CD8-positive, alpha-beta memory T cell (primary cell): ENCODE results near the gene IFIT5. TPM values are rescaled to one million over a fixed set of nuclear protein-coding genes. Genes with fewer than 3 reads are reported as not detected.
A peak's percentile ranks its signal among the peaks of the same experiment; 100 is the strongest.
"Not testable (repeated sequence)": the region's sequence is repeated elsewhere in the genome, so short reads cannot be mapped to it uniquely, and the experiment has no call there.

Source experiments
- CTCF ChIA-PET: fragments of 350-600 bp; sonication (Branson Sonifier 250); formaldehyde crosslinking; loops from one replicate; lab custom pipeline; 2021; ENCODE audit warnings: antibody characterized with exemption; lab: Charles Lee
- POLR2A ChIA-PET: fragments of 350-600 bp; sonication (Branson Sonifier 250); formaldehyde crosslinking; loops from one replicate; lab custom pipeline; 2021; ENCODE audit warnings: antibody characterized with exemption; lab: Charles Lee
- DNase-seq, 5 donors: peaks; one replicate each; pipeline versions ENCODE4 v3.0.0 to v3.0.0-alpha.2; 2020 to 2022; ENCODE audit warnings: mixed read lengths in 1 of 5
- H3K27ac ChIP-seq: one replicate; pipeline ENCODE4 v1.7.0; 2013; ENCODE audit warnings: low read depth, mild to moderate bottlenecking, low read length, moderate library complexity
- H3K27me3 ChIP-seq: 2 replicates; pipeline ENCODE4 v1.7.0; 2013; ENCODE audit warnings: low read length, mild to moderate bottlenecking; ENCODE audit not compliant: insufficient read depth, poor library complexity, severe bottlenecking
- H3K36me3 ChIP-seq: 2 replicates; pipeline ENCODE4 v1.7.0; 2013; ENCODE audit warnings: mild to moderate bottlenecking, low read length, moderate library complexity; ENCODE audit not compliant: insufficient read depth
- H3K4me1 ChIP-seq: 2 replicates; pipeline ENCODE4 v1.7.0; 2013; ENCODE audit warnings: mild to moderate bottlenecking, low read length, moderate library complexity; ENCODE audit not compliant: insufficient read depth
- H3K4me3 ChIP-seq: 2 replicates; pipeline ENCODE4 v1.7.0; 2013; ENCODE audit warnings: mild to moderate bottlenecking, low read length
- H3K9me3 ChIP-seq: 2 replicates; pipeline ENCODE4 v1.7.0; 2013; ENCODE audit warnings: mild to moderate bottlenecking, low read length
- H3K27ac Mint-ChIP-seq, 8 donors: one replicate each; pipeline ENCODE4 v1.8.0; 2020 to 2021; ENCODE audit warnings: mixed read lengths in 8 of 8, mild to moderate bottlenecking in 6 of 8, inconsistent platforms in 3 of 8, moderate library complexity in 3 of 8
- H3K27me3 Mint-ChIP-seq, 2 donors: one replicate each; pipeline ENCODE4 v1.8.0; 2020 to 2021; ENCODE audit warnings: mixed read lengths in 2 of 2, mild to moderate bottlenecking in 1 of 2, moderate library complexity in 1 of 2
- H3K36me3 Mint-ChIP-seq, 3 donors: one replicate each; pipeline ENCODE4 v1.8.0; 2020 to 2021; ENCODE audit warnings: mixed read lengths in 3 of 3, inconsistent platforms in 1 of 3, mild to moderate bottlenecking in 1 of 3
- H3K4me1 Mint-ChIP-seq, 3 donors: one replicate each; pipeline ENCODE4 v1.8.0; 2020 to 2021; ENCODE audit warnings: mixed read lengths in 3 of 3, inconsistent platforms in 1 of 3, mild to moderate bottlenecking in 1 of 3
- H3K4me3 Mint-ChIP-seq, 7 donors: one replicate each; pipeline ENCODE4 v1.8.0; 2020 to 2021; ENCODE audit warnings: mixed read lengths in 7 of 7, mild to moderate bottlenecking in 6 of 7, moderate library complexity in 4 of 7, inconsistent platforms in 2 of 7
- H3K9me3 Mint-ChIP-seq, 5 donors: one replicate each; pipeline ENCODE4 v1.8.0; 2020 to 2022; ENCODE audit warnings: mixed read lengths in 5 of 5, mild to moderate bottlenecking in 3 of 5, moderate library complexity in 2 of 5, inconsistent platforms in 1 of 5
- polyA plus RNA-seq: library from polyadenylated mRNA; unstranded; fragments of 300-500 nt; fragmentation: Illumina TruSeq; gene quantifications from one replicate; pipeline ENCODE4 v1.2.3, GENCODE V29; 2021
- total RNA-seq, 2 experiments: library from RNA; stranded (reverse); gene quantifications; one replicate each; pipeline ENCODE4 v1.2.3, GENCODE V29; 2021

IFIT5 gene
- total and polyA plus RNA-seq, 3 experiments from 2014 or later, result 6.2 to 7.9 (median 6.5) TPM

DNA sequence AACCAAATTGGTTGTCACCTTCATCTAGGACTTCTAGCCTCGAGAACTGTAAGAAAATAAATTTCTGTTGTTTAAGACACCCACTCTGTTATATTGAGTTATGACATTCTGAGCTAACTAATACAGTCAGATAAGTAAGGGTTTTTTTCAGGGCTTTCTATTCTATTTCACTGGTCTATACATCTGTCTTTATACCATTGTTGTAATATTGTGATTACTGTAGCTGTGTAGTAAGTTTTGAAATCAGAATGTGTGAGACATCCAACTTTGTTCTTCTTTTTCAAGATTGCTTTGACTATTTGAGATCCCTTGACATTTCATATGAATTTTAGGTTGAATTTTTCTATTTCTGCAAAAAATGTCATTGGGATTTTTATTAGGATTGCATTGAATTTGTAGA is 14.4 kb upstream of the IFIT5 start:
- H3K4me3 ChIP-seq, result no peak overlapping the region
- no peak for DNase-seq
- no peaks in the 10 kb centered on the region for H3K9me3 ChIP-seq
- H3K27ac Mint-ChIP-seq, result no peak overlapping the region
- ChIA-PET CTCF (interaction anchor here (0.6 kb wide), 1 partner anchor 31 kb away, joined by 3 read pairs; no protein-coding TSS in a partner anchor), POLR2A (no interaction called here)
- no peaks in the 10 kb centered on the region for H3K9me3 Mint-ChIP-seq
- peaks cover 3% of the 10 kb centered on the region for H3K36me3 ChIP-seq
- H3K36me3 Mint-ChIP-seq, result peaks cover 8 to 17% (median 11%) of the 10 kb centered on the region in 3 donors
- H3K27me3 Mint-ChIP-seq, result peaks cover 0 to 2% of the 10 kb centered on the region in 2 donors
- H3K27me3 ChIP-seq, result no peaks in the 10 kb centered on the region
- H3K27ac ChIP-seq, result no peak overlapping the region
- H3K4me3 Mint-ChIP-seq, result no peak overlapping the region
- peaks cover 9 to 21% (median 10%) of the 10 kb centered on the region in 3 donors for H3K4me1 Mint-ChIP-seq
- H3K4me1 ChIP-seq, result peaks cover 7% of the 10 kb centered on the region

DNA sequence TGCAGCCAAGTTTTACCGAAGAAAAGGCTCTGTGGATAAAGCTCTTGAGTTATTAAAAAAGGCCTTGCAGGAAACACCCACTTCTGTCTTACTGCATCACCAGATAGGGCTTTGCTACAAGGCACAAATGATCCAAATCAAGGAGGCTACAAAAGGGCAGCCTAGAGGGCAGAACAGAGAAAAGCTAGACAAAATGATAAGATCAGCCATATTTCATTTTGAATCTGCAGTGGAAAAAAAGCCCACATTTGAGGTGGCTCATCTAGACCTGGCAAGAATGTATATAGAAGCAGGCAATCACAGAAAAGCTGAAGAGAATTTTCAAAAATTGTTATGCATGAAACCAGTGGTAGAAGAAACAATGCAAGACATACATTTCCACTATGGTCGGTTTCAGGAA is 11.3 kb upstream of the IFIT5 start:
- CTCF ChIA-PET, result interaction anchor here (1.3 to 1.7 kb wide), 2 partner anchors 9 to 10 kb away, joined by 4 read pairs; no protein-coding TSS in a partner anchor
- H3K36me3 Mint-ChIP-seq, result peaks cover 3 to 17% (median 15%) of the 10 kb centered on the region in 3 donors

DNA sequence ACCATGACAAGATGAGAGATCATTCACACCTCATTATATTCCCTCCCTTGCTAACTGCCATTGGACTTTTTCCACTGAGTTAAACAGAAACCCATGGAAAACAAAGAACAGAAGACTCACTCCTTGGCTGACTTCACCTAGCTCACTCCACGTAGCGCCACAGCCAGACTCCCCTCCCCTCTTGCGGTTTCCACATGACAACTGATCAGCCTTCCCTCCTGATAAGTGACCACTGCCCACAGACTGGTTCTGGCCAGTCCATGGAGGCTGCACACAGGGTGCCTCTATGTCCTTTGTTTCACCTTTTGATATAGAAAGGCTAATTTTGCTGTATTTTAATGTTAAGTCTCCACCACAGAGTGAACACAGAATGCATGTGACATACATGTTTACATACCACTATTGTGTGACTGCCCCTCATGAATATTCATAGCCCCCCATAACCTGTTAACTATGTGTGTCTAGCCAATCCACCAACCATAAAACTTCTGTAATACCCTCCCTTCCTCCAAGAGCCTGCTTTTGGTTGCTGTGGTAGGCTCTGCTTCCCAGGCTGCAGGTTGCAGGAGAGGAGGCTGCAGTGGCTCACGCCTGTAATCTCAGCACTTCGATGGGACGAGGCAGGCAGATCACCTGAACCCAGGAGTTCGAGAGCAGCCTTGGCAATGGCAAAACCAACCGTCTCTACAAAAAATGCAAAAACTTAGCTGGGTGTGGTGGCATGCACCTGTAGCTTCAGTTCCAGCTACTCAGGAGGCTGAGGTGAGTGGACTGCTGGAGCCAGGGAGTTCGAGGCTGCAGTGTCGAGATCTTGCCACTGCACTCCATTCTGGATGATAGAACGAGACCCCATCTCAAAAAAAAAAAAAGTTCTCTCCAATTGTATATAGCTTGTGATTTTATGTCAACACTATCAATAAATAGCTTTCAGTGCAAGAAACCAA is 10.0 kb upstream of the IFIT5 start:
- POLR2A ChIA-PET, result interaction anchor here (0.8 kb wide), 1 partner anchor 12 kb away, joined by 4 read pairs; no protein-coding TSS in a partner anchor
- Mint-ChIP-seq H3K4me3 (no peak overlapping the region), H3K27me3 (peaks cover 0 to 2% of the 10 kb centered on the region in 2 donors), H3K4me1 (peaks cover 0 to 7% (median 0%) of the 10 kb centered on the region in 3 donors), H3K36me3 (peaks cover 3 to 17% (median 15%) of the 10 kb centered on the region in 3 donors), H3K9me3 (no peaks in the 10 kb centered on the region), H3K27ac (peak overlapping the region in 2 of 8 donors; percentile 60 to 77)
- Histone ChIP-seq H3K4me1 (no peaks in the 10 kb centered on the region), H3K4me3 (no peak overlapping the region), H3K9me3 (no peaks in the 10 kb centered on the region), H3K36me3 (peaks cover 3% of the 10 kb centered on the region), H3K27me3 (no peaks in the 10 kb centered on the region), H3K27ac (no peak overlapping the region)
- DNase-seq, result no peak
- CTCF ChIA-PET, result interaction anchor here (1.3 kb wide), 2 partner anchors 8 to 12 kb away, joined by 3 to 4 read pairs; partner anchors contain the start of gene IFIT1

More for the DNA sequence above, 11.3 kb upstream of the IFIT5 start:
- Histone ChIP-seq H3K36me3 (peaks cover 3% of the 10 kb centered on the region), H3K4me1 (no peaks in the 10 kb centered on the region), H3K4me3 (no peak overlapping the region), H3K27me3 (no peaks in the 10 kb centered on the region), H3K9me3 (no peaks in the 10 kb centered on the region), H3K27ac (no peak overlapping the region)
- POLR2A ChIA-PET, result no interaction called here
- Mint-ChIP-seq H3K4me1 (peaks cover under 1 to 10% (median 7%) of the 10 kb centered on the region in 3 donors), H3K27ac (no peak overlapping the region), H3K9me3 (no peaks in the 10 kb centered on the region), H3K4me3 (no peak overlapping the region), H3K27me3 (peaks cover 0 to 2% of the 10 kb centered on the region in 2 donors)
- DNase-seq, result no peak

DNA sequence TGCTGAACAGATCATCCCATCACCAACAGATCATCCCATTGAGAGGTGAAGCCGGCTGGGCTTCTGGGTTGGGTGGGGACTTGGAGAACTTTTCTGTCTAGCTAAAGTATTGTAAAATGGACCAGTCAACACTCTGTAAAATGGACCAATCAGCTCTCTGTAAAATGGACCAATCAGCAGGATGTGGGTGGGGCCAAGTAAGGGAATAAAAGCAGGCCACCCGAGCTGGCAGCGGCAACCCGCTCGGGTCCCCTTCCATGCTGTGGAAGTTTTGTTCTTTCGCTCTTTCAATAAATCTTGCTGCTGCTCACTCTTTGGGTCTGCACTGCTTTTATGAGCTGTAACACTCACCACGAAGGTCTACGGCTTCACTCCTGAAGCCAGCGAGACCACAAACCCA is 8.2 kb upstream of the IFIT5 start:
- H3K4me3 ChIP-seq, H3K27me3 Mint-ChIP-seq, H3K9me3 ChIP-seq, H3K4me1 ChIP-seq, CTCF ChIA-PET, H3K9me3 Mint-ChIP-seq, H3K36me3 ChIP-seq, H3K27ac ChIP-seq, H3K4me3 Mint-ChIP-seq, DNase-seq, H3K4me1 Mint-ChIP-seq, H3K27me3 ChIP-seq, H3K27ac Mint-ChIP-seq, POLR2A ChIA-PET: not testable (repeated sequence)
- peaks cover 3 to 17% (median 11%) of the 10 kb centered on the region in 3 donors for H3K36me3 Mint-ChIP-seq

DNA sequence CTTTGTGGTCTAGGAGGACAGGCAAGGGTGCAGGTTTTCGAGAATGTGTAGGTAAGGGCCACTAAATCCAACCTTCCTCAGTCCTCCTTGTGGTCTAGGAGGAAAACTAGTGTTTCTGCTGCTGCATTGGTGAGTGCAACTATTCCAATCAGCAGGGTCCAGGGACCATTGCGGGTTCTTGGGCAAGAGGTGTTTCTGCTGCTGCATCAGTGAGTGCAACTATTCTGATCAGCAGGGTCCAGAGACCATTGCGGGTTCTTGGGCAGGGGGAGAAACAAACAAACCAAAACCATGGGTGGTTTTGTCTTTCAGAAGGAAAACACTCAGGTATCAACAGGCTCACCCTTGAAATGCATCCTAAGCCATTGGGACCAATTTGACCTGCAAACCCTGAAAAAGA is 6.6 kb upstream of the IFIT5 start:
- not testable (repeated sequence) for H3K4me1 ChIP-seq

DNA sequence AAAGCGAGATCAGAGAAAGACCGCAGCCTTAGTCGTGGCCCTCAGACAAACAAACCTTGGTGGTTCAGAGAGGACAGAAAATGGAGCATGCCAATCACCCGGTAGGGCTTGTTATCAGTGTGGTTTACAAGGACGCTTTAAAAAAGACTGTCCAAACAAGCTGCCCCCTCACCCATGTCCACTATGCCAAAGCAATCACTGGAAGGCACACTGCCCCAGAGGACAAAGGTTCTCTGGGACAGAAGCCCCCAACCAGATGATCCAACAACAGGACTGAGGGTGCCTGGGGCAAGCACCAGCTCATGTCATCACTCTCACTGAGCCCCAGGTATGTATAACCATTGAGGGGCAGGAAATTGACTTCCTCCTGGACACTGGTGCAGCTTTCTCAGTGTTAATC is 5.1 kb upstream of the IFIT5 start:
- H3K9me3 Mint-ChIP-seq, H3K36me3 Mint-ChIP-seq, H3K27me3 ChIP-seq, POLR2A ChIA-PET, DNase-seq, H3K4me3 ChIP-seq, H3K4me3 Mint-ChIP-seq, H3K36me3 ChIP-seq, H3K27me3 Mint-ChIP-seq, CTCF ChIA-PET, H3K27ac ChIP-seq, H3K9me3 ChIP-seq: not testable (repeated sequence)
- Mint-ChIP-seq H3K4me1 (peaks cover 20 to 33% (median 29%) of the 10 kb centered on the region in 3 donors), H3K27ac (peak overlapping the region in 1 of 8 donors; percentile 69)
- H3K4me1 ChIP-seq, result peaks cover 13% of the 10 kb centered on the region

More for the DNA sequence above, 6.6 kb upstream of the IFIT5 start:
- H3K27ac ChIP-seq, CTCF ChIA-PET, POLR2A ChIA-PET, H3K36me3 ChIP-seq, H3K27me3 Mint-ChIP-seq, H3K9me3 ChIP-seq, DNase-seq, H3K27ac Mint-ChIP-seq, H3K9me3 Mint-ChIP-seq, H3K27me3 ChIP-seq, H3K4me3 Mint-ChIP-seq, H3K4me3 ChIP-seq: not testable (repeated sequence)
- peaks cover 11 to 18% (median 18%) of the 10 kb centered on the region in 3 donors for H3K4me1 Mint-ChIP-seq
- H3K36me3 Mint-ChIP-seq, result peaks cover 3 to 12% (median 12%) of the 10 kb centered on the region in 3 donors

DNA sequence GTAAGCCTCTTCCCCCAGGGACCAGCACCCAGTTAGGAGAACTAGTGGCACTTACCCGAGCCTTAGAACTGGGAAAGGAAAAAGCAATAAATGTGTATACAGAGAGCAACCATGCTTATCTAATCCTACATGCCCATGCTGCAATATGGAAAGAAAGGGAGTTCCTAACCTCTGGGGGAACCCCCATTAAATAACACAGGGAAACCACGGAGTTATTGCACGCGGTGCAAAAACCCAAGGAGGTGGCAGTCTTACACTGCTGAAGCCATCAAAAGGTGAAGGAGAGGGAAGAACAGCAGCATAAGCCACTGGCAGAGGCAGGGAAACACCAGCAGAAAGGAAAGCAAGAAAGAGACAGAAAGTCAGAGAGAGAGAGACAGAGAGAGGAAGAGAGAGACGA is 3.8 kb upstream of the IFIT5 start:
- DNase-seq, POLR2A ChIA-PET, H3K9me3 ChIP-seq, CTCF ChIA-PET, H3K36me3 ChIP-seq, H3K4me3 ChIP-seq, H3K27me3 Mint-ChIP-seq, H3K9me3 Mint-ChIP-seq, H3K27me3 ChIP-seq, H3K27ac ChIP-seq: not testable (repeated sequence)
- Mint-ChIP-seq H3K4me1 (peaks cover 25 to 39% (median 34%) of the 10 kb centered on the region in 3 donors), H3K27ac (peak overlapping the region in 3 of 8 donors; percentile 22 to 89 (median 38)), H3K4me3 (peak overlapping the region in 1 of 7 donors; percentile 61), H3K36me3 (peaks cover 0 to 13% (median 8%) of the 10 kb centered on the region in 3 donors)
- H3K4me1 ChIP-seq, result peaks cover 16% of the 10 kb centered on the region

DNA sequence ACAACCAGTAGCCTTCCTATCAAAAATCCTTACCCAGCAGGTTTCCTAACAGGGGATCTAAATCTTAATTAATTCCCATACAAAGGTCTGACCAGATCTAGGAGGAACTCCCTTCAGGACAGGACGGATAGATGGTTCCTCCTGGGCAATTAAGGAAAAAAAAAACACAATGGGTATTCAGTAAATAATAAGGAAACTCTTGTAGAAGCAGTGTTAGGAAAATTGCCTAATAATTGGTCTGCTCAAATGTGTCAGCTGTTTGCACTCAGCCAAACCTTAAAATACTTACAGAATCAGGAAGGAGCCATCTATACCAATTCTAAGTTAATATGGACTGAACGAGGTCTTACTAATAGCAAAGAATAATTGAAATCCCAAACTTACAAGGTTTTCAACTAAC is 3.2 kb upstream of the IFIT5 start:
- H3K27ac ChIP-seq, CTCF ChIA-PET: not testable (repeated sequence)

More for the DNA sequence above, 3.2 kb upstream of the IFIT5 start:
- not testable (repeated sequence) for H3K4me3 ChIP-seq, H3K9me3 ChIP-seq, DNase-seq, H3K27me3 Mint-ChIP-seq, H3K9me3 Mint-ChIP-seq, H3K27me3 ChIP-seq, H3K36me3 ChIP-seq
- H3K4me1 ChIP-seq, result peaks cover 22% of the 10 kb centered on the region
- H3K27ac Mint-ChIP-seq, result peak overlapping the region in 1 of 8 donors; percentile 89
- H3K4me1 Mint-ChIP-seq, result peaks cover 30 to 45% (median 40%) of the 10 kb centered on the region in 3 donors
- H3K4me3 Mint-ChIP-seq, result peak overlapping the region in 2 of 7 donors; percentile 17 to 61
- H3K36me3 Mint-ChIP-seq, result peaks cover 0 to 13% (median 6%) of the 10 kb centered on the region in 3 donors
- POLR2A ChIA-PET, result interaction anchor here (0.6 kb wide), 1 partner anchor 587 kb away, joined by 4 read pairs; no protein-coding TSS in a partner anchor
